HepG2 (cell line): Measurements from ENCODE around the gene MADCAM1. TPM values are rescaled to one million over a fixed set of nuclear protein-coding genes. Genes with fewer than 3 reads are reported as not detected.
A peak's percentile ranks its signal among the peaks of the same experiment; 100 is the strongest.

Experiments used
- ELF3 ChIP-seq: IDR thresholded peaks from 2 replicates; pipeline ENCODE4 v1.6.1; 2016; ENCODE audit warnings: missing genetic modification reagents, missing compliant biosample characterization
- ISX ChIP-seq: sonication (generic); formaldehyde crosslinking; conservative IDR thresholded peaks from 2 replicates; pipeline ENCODE4 v1.5.0; 2020; ENCODE audit warnings: missing genetic modification reagents
- KAT2B ChIP-seq: fragments of 150-350 bp; IDR thresholded peaks from 2 replicates; pipeline ENCODE4 v1.6.1; 2014; ENCODE audit warnings: low read depth, low read length, borderline replicate concordance
- NR2F2 ChIP-seq: IDR thresholded peaks from 2 replicates; pipeline ENCODE4 v1.6.1; 2012; ENCODE audit warnings: low read depth, inconsistent platforms, borderline replicate concordance
- PHF21A ChIP-seq: sonication (generic); formaldehyde crosslinking; IDR thresholded peaks from 2 replicates; pipeline ENCODE4 v1.5.0; 2020; ENCODE audit warnings: mild to moderate bottlenecking, missing genetic modification reagents
- ZNF451 ChIP-seq: sonication (generic); formaldehyde crosslinking; IDR thresholded peaks from 2 replicates; pipeline ENCODE4 v1.5.0; 2020; ENCODE audit warnings: mild to moderate bottlenecking, missing genetic modification reagents
- ZNF562 ChIP-seq: sonication (generic); formaldehyde crosslinking; IDR thresholded peaks from 2 replicates; pipeline ENCODE4 v1.8.0; 2022; ENCODE audit warnings: missing genetic modification reagents, borderline replicate concordance
- ZNF782 ChIP-seq: sonication (generic); formaldehyde crosslinking; IDR thresholded peaks from 2 replicates; pipeline ENCODE4 v1.4.0; 2020; ENCODE audit warnings: missing genetic modification reagents, mild to moderate bottlenecking, borderline replicate concordance
- ZSCAN22 ChIP-seq: sonication (generic); formaldehyde crosslinking; IDR thresholded peaks from 2 replicates; pipeline ENCODE4 v1.4.0; 2020; ENCODE audit warnings: mild to moderate bottlenecking, missing genetic modification reagents
- polyA plus RNA-seq, 8 experiments: library from polyadenylated mRNA; depleted of rRNA in 3 of 8; stranded (reverse) in 7 of 8; unstranded in 1 of 8; fragments of >200 nt; fragmentation: Illumina TruSeq in 4 of 8; extraction: Trizol in 4 of 8; gene quantifications; 2 replicates each; pipeline versions ENCODE4 v1.2.1 to v1.2.3, GENCODE V29; 2011 to 2016; ENCODE audit warnings: low read depth in 4 of 8, missing spikeins in 1 of 8, mixed read lengths in 1 of 8; ENCODE audit not compliant: insufficient read depth in 1 of 8
- total RNA-seq, 5 experiments: library from RNA; depleted of rRNA; stranded (reverse); fragments of >200 nt; fragmentation: Illumina TruSeq; extraction: Trizol; gene quantifications; 2 replicates each; pipeline ENCODE4 v1.2.3, GENCODE V29; 2016; ENCODE audit warnings: low read depth in 1 of 5
- TF ChIP-seq, protein P1 (sequence below): sonication (generic); formaldehyde crosslinking; IDR thresholded peaks from 2 replicates; pipeline ENCODE4 v1.5.0; 2020; ENCODE audit warnings: mild to moderate bottlenecking, missing genetic modification reagents, moderate library complexity
- TF ChIP-seq, protein P2 (sequence below): sonication (generic); formaldehyde crosslinking; IDR thresholded peaks from 2 replicates; pipeline ENCODE4 v1.5.1; 2020; ENCODE audit warnings: mild to moderate bottlenecking, missing genetic modification reagents
- TF ChIP-seq, protein P3 (sequence below): IDR thresholded peaks from 2 replicates; pipeline ENCODE4 v1.6.1; 2012; ENCODE audit warnings: inconsistent platforms
- TF ChIP-seq, protein P4 (sequence below): sonication (generic); formaldehyde crosslinking; IDR thresholded peaks from 2 replicates; pipeline ENCODE4 v1.8.0; 2022; ENCODE audit warnings: missing genetic modification reagents, mild to moderate bottlenecking, moderate library complexity, borderline replicate concordance
- TF ChIP-seq, protein P5 (sequence below): IDR thresholded peaks from 2 replicates; pipeline ENCODE4 v1.4.0; 2020; ENCODE audit warnings: mild to moderate bottlenecking, missing genetic modification reagents

Gene MADCAM1
- total and polyA plus RNA-seq, 2 of the 13 experiments (the other 11 are each of a cell fraction or from before 2014, with no cell fraction given): 0.29 to 0.33 TPM

DNA sequence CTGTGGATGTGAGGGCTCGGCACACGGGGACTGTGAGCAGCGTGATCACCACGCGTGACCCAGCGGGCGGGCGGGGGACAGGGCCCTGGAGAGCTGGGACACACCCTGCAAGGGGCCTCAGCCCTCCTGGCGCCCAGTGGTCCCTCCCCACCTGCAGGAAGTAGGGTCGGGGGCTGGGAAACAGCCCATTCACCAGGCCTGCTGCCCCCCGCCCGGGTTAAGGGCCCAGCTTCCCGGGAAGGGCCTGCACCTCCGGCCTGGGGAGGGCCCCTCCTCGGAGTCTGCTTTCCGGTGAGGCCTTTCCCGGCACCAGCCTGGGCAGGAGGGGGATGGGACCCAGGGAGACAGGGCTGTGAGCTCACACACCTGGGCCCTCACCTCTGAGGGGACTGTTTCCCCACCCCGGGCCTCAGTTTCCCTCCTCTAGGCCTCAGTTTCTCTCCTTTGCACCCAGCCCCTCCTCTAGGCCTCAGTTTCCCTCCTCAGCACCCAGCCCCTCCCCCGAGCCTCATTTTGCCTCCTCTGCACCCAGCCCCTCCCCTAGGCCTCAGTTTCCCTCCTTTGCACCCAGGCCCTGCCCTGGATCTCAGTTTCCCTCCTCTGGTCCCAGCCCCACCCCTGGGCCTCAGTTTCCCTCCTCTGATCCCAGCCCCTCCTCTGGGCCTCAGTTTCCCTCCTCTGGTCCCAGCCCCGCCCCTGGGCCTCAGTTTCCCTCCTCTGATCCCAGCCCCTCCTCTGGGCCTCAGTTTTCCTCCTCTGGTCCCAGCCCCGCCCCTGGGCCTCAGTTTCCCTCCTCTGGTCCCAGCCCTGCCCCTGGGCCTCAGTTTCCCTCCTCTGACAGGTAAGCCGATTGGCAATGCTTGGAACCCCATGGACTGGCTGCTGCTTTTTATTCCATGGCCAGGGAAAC lies 1.9 kb upstream of the MADCAM1 start (continued):
- peak; percentile 45; the same call in 1 of the 2 replicates for TF ChIP-seq ELF3 (CRISPR knock-in tag)
- no peak for TF ChIP-seq PHF21A (CRISPR knock-in tag)
- TF ChIP-seq KAT2B: no peak
- TF ChIP-seq, protein P1, sequence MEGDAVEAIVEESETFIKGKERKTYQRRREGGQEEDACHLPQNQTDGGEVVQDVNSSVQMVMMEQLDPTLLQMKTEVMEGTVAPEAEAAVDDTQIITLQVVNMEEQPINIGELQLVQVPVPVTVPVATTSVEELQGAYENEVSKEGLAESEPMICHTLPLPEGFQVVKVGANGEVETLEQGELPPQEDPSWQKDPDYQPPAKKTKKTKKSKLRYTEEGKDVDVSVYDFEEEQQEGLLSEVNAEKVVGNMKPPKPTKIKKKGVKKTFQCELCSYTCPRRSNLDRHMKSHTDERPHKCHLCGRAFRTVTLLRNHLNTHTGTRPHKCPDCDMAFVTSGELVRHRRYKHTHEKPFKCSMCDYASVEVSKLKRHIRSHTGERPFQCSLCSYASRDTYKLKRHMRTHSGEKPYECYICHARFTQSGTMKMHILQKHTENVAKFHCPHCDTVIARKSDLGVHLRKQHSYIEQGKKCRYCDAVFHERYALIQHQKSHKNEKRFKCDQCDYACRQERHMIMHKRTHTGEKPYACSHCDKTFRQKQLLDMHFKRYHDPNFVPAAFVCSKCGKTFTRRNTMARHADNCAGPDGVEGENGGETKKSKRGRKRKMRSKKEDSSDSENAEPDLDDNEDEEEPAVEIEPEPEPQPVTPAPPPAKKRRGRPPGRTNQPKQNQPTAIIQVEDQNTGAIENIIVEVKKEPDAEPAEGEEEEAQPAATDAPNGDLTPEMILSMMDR (CRISPR knock-in tag): no peak
- TF ChIP-seq ISX (CRISPR knock-in tag): no peak
- TF ChIP-seq, protein P2, sequence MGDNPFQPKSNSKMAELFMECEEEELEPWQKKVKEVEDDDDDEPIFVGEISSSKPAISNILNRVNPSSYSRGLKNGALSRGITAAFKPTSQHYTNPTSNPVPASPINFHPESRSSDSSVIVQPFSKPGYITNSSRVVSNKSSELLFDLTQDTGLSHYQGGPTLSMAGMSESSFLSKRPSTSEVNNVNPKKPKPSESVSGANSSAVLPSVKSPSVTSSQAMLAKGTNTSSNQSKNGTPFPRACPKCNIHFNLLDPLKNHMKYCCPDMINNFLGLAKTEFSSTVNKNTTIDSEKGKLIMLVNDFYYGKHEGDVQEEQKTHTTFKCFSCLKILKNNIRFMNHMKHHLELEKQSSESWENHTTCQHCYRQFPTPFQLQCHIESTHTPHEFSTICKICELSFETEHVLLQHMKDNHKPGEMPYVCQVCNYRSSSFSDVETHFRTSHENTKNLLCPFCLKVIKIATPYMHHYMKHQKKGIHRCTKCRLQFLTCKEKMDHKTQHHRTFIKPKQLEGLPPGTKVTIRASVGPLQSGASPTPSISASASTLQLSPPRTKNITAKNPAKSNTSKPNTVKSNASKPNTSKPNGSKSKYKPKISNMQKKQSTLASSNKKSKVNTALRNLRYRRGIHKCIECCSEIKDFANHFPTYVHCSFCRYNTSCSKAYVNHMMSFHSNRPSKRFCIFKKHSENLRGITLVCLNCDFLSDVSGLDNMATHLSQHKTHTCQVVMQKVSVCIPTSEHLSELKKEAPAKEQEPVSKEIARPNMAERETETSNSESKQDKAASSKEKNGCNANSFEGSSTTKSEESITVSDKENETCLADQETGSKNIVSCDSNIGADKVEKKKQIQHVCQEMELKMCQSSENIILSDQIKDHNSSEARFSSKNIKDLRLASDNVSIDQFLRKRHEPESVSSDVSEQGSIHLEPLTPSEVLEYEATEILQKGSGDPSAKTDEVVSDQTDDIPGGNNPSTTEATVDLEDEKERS (CRISPR knock-in tag): no peak
- TF ChIP-seq, protein P3, sequence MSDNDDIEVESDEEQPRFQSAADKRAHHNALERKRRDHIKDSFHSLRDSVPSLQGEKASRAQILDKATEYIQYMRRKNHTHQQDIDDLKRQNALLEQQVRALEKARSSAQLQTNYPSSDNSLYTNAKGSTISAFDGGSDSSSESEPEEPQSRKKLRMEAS: 0 out of 2 replicates have a peak, but pooled peaks have one; percentile 21
- no peak for TF ChIP-seq ZNF782
- TF ChIP-seq ZNF562: no peak
- no peak for TF ChIP-seq NR2F2
- TF ChIP-seq ZSCAN22: no peak
- TF ChIP-seq, protein P4, sequence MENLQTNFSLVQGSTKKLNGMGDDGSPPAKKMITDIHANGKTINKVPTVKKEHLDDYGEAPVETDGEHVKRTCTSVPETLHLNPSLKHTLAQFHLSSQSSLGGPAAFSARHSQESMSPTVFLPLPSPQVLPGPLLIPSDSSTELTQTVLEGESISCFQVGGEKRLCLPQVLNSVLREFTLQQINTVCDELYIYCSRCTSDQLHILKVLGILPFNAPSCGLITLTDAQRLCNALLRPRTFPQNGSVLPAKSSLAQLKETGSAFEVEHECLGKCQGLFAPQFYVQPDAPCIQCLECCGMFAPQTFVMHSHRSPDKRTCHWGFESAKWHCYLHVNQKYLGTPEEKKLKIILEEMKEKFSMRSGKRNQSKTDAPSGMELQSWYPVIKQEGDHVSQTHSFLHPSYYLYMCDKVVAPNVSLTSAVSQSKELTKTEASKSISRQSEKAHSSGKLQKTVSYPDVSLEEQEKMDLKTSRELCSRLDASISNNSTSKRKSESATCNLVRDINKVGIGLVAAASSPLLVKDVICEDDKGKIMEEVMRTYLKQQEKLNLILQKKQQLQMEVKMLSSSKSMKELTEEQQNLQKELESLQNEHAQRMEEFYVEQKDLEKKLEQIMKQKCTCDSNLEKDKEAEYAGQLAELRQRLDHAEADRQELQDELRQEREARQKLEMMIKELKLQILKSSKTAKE (CRISPR knock-in tag): peak; percentile 14; the same call in 1 of the 2 replicates
- TF ChIP-seq, protein P5, sequence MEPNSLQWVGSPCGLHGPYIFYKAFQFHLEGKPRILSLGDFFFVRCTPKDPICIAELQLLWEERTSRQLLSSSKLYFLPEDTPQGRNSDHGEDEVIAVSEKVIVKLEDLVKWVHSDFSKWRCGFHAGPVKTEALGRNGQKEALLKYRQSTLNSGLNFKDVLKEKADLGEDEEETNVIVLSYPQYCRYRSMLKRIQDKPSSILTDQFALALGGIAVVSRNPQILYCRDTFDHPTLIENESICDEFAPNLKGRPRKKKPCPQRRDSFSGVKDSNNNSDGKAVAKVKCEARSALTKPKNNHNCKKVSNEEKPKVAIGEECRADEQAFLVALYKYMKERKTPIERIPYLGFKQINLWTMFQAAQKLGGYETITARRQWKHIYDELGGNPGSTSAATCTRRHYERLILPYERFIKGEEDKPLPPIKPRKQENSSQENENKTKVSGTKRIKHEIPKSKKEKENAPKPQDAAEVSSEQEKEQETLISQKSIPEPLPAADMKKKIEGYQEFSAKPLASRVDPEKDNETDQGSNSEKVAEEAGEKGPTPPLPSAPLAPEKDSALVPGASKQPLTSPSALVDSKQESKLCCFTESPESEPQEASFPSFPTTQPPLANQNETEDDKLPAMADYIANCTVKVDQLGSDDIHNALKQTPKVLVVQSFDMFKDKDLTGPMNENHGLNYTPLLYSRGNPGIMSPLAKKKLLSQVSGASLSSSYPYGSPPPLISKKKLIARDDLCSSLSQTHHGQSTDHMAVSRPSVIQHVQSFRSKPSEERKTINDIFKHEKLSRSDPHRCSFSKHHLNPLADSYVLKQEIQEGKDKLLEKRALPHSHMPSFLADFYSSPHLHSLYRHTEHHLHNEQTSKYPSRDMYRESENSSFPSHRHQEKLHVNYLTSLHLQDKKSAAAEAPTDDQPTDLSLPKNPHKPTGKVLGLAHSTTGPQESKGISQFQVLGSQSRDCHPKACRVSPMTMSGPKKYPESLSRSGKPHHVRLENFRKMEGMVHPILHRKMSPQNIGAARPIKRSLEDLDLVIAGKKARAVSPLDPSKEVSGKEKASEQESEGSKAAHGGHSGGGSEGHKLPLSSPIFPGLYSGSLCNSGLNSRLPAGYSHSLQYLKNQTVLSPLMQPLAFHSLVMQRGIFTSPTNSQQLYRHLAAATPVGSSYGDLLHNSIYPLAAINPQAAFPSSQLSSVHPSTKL: peak; percentile 43
- no peak for TF ChIP-seq ZNF451 (CRISPR knock-in tag)
